ENCODE measurements around the gene CALHM6. TPM values are rescaled to one million over a fixed set of nuclear protein-coding genes. Genes with fewer than 3 reads are reported as not detected.

Gene CALHM6
- total RNA-seq, 1 donor from 2014 or later: 9.1 TPM

DNA sequence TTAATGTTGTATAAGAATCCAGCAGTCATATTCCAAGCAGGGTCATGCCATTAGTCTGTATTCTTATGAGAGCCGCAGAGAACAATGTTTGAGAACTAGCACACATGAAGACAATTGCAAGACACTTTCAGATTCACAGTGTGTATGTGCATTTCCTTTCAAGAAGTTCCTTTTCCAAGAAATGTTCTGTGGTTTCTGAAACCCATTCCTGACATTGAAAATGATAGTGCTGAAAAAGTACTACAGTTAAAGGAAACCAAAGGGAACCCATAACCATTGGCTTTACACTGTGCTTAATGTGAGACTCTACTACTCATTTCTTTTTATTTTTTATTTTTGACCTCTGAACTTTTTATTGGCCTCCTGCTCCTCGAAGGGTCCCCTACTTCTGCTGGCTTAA, 4.2 kb upstream of the CALHM6 start:
- no peaks in the 10 kb centered on the region for H3K36me3 ChIP-seq
- no peak for ATAC-seq
- no peak overlapping the region for H3K27ac ChIP-seq
- TF ChIP-seq, protein P1, sequence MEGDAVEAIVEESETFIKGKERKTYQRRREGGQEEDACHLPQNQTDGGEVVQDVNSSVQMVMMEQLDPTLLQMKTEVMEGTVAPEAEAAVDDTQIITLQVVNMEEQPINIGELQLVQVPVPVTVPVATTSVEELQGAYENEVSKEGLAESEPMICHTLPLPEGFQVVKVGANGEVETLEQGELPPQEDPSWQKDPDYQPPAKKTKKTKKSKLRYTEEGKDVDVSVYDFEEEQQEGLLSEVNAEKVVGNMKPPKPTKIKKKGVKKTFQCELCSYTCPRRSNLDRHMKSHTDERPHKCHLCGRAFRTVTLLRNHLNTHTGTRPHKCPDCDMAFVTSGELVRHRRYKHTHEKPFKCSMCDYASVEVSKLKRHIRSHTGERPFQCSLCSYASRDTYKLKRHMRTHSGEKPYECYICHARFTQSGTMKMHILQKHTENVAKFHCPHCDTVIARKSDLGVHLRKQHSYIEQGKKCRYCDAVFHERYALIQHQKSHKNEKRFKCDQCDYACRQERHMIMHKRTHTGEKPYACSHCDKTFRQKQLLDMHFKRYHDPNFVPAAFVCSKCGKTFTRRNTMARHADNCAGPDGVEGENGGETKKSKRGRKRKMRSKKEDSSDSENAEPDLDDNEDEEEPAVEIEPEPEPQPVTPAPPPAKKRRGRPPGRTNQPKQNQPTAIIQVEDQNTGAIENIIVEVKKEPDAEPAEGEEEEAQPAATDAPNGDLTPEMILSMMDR (IDR thresholded peaks at IDR 0.05): no peak
- H3K27me3 ChIP-seq (ENCODE audit: low read depth): no peaks in the 10 kb centered on the region
- no peak for DNase-seq
- peaks cover 15% of the 10 kb centered on the region for H3K4me1 ChIP-seq
- intact Hi-C loops (cut with DNase I): no loop called here
- H3K4me3 ChIP-seq: no peak overlapping the region
- no peaks in the 10 kb centered on the region for H3K9me3 ChIP-seq

DNA sequence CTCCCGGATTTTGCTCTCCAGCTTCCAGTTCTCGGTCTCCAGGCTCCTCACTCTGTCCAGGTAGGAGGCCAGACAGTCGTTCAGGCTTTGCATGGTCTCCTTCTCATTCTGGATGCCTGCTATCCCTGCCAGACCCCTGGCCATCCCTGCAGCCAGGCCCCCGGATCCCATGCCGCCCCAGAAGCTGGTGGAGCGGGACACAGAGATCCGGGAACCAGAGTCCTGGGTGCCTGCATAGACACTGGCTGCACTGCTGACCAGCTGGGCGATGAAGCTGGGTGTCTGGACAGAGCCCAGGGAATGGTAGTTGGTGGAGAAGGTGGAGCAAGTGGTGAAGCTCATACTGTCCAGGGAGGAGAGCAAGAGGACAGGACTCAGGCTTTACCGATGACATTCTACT, 2.9 kb upstream of the CALHM6 start:
- TF ChIP-seq, protein P1 (IDR thresholded peaks at IDR 0.05): no peak
- intact Hi-C loops (cut with DNase I): no loop called here
- Histone ChIP-seq H3K27ac (no peak overlapping the region), H3K9me3 (no peaks in the 10 kb centered on the region), H3K4me1 (peaks cover 27% of the 10 kb centered on the region), H3K4me3 (no peak overlapping the region), H3K27me3 (ENCODE audit: low read depth) (peaks cover 12% of the 10 kb centered on the region), H3K36me3 (no peaks in the 10 kb centered on the region)
- ATAC-seq (no peak), DNase-seq (no peak)

DNA sequence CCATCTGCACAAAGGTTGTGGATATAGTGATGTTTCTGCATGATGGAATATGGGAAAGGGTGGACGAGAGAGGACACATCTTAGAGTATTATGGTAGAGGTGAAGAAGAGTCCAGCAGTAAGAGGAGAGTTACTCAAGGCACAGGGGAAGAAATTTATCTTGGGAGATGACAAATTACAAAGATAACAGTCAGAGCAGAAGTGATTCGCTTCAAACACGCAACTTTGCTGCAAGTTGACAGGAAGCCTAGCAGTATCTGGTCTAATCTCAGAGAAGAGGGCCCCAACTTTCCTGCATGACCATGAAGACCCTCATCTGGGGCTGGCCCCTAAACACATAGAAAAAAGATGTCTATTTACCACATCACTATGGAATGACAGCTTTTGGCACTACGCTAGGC, 1.2 kb upstream of the CALHM6 start:
- DNase-seq (no peak), ATAC-seq (no peak)
- TF ChIP-seq, protein P1 (IDR thresholded peaks at IDR 0.05): no peak
- no peak overlapping the region for H3K27ac ChIP-seq
- intact Hi-C loops (cut with DNase I): no loop called here
- no peaks in the 10 kb centered on the region for H3K9me3 ChIP-seq
- no peak overlapping the region for H3K4me3 ChIP-seq
- H3K36me3 ChIP-seq: no peaks in the 10 kb centered on the region
- H3K27me3 ChIP-seq (ENCODE audit: low read depth): peaks cover 14% of the 10 kb centered on the region
- H3K4me1 ChIP-seq: peaks cover 32% of the 10 kb centered on the region

DNA sequence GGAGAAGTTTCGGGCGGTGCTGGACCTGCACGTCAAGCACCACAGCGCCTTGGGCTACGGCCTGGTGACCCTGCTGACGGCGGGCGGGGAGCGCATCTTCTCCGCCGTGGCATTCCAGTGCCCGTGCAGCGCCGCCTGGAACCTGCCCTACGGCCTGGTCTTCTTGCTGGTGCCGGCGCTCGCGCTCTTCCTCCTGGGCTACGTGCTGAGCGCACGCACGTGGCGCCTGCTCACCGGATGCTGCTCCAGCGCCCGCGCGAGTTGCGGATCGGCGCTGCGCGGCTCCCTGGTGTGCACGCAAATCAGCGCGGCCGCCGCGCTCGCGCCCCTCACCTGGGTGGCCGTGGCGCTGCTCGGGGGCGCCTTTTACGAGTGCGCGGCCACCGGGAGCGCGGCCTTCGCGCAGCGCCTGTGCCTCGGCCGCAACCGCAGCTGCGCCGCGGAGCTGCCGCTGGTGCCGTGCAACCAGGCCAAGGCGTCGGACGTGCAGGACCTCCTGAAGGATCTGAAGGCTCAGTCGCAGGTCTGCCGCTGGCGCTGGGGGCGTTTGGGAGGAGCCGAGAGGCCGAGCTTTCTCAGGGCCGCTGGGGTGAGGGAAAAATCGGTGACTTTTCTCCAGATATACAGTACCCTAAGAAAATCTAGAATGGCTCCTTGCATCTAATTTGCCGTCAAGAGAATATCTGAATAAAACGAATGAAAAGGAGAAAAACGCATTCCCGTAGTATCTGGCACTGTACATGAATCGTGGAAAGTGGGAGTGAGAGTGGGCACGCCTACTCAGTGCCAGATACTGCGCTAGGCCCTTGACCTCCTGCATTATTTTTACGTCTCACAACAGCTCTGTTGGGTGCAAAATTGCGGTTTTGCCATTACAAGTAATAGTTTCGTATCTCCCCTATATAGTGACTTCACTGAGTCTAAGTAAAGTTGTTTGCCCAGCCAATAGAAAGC, 1.0 kb downstream of the CALHM6 start:
- TF ChIP-seq, protein P1 (IDR thresholded peaks at IDR 0.05): no peak
- DNase-seq: peak; percentile 81
- Histone ChIP-seq H3K36me3 (no peaks in the 10 kb centered on the region), H3K4me3 (peak overlapping the region; percentile 59), H3K4me1 (peaks cover 31% of the 10 kb centered on the region), H3K27me3 (ENCODE audit: low read depth) (peaks cover 14% of the 10 kb centered on the region), H3K9me3 (no peaks in the 10 kb centered on the region), H3K27ac (peak overlapping the region; percentile 51)
- intact Hi-C loops (cut with DNase I): no loop called here
- peak; percentile 87 to 89 for ATAC-seq

DNA sequence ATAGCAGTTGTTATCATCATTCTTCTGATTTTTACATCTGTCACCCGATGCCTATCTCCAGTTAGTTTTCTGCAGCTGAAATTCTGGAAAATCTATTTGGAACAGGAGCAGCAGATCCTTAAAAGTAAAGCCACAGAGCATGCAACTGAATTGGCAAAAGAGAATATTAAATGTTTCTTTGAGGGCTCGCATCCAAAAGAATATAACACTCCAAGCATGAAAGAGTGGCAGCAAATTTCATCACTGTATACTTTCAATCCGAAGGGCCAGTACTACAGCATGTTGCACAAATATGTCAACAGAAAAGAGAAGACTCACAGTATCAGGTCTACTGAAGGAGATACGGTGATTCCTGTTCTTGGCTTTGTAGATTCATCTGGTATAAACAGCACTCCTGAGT, 2.1 kb downstream of the CALHM6 start:
- ATAC-seq (no peak), DNase-seq (no peak)
- Histone ChIP-seq H3K4me1 (peaks cover 39% of the 10 kb centered on the region), H3K27ac (no peak overlapping the region), H3K27me3 (ENCODE audit: low read depth) (peaks cover 14% of the 10 kb centered on the region), H3K9me3 (no peaks in the 10 kb centered on the region), H3K36me3 (no peaks in the 10 kb centered on the region), H3K4me3 (no peak overlapping the region)
- intact Hi-C loops (cut with DNase I): no loop called here
- TF ChIP-seq, protein P1 (IDR thresholded peaks at IDR 0.05): no peak
